ENCODE data around the gene PPP1R37.

Gene PPP1R37

DNA sequence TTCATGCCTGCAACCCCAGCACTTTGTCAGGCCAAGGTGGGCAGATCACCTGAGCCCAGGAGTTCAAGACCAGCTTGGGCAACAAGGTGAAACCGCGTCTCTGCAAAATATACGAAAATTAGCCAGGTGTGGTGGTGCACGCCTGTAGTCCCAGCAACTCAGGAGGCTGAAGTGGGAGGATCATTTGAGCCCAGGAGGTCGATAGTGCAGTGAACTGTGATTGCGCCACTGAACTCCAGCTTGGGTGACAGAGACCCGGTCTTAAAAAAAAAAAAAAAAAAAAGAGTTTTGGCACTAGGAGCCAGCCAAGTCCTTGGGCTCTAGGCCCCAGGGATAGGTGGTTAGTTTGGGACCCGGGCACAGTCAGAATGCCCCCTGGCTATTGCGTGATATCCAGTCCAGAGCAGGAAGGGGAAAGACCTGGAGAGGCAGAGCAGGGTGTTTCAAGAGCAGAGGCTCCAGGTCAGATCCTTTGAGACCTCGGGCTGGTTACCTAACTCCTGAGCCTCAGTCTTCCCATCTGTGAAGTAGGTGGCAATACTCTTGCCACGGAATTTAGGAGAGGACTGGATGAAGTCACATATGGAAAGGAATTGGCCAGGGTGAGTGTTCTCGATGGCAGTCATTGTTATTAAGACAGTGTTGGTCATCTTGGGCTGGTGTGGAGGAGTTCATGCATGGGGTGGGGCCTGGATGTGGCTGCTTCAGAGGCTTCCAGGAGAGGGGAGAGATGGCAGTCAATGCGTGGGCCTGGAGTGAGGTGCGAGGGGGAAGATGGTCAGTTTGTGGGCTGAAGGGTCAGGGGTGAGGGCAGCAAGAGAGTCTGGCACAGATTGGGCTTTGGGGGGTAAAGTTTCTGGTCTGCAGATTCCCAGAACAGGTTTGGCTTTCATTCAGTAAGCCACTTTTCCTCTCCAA is 2.8 kb downstream of the PPP1R37 start:
- H3K27ac Mint-ChIP-seq = peak overlapping the region; percentile 64
- peak overlapping the region; percentile 13 for H3K4me3 Mint-ChIP-seq
- peaks cover 60% of the 10 kb centered on the region for H3K36me3 Mint-ChIP-seq (ENCODE audit: low read depth)

DNA sequence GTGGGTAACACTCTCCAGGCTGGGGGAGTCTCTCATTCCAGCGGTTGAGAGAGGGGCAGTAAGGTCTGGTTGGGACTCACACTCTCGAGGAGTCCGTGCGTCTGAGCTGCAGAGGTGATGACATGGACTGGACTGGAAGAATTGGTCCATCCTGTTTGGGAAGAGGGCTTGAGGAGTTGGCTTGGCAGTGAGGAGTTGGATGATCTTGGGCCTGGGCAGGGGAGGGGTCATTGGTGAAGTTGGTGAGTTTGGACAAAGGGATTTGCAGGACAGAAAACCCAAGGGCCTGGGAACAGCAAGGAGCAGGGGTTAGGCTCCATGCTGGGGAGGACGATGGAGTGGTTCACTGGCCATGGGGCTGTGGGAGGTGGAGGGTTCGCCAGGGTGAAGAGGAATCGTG is 3.7 kb downstream of the PPP1R37 start:
- Mint-ChIP-seq H3K36me3 (ENCODE audit: low read depth) (peaks cover 50% of the 10 kb centered on the region), H3K4me1 (ENCODE audit: low read depth) (peaks cover 68% of the 10 kb centered on the region), H3K27me3 (no peaks in the 10 kb centered on the region), H3K9me3 (no peaks in the 10 kb centered on the region), H3K27ac (peak overlapping the region; percentile 63), H3K4me3 (no peak overlapping the region)
- no peak for DNase-seq

More for the DNA sequence above, 2.8 kb downstream of the PPP1R37 start:
- Mint-ChIP-seq H3K27me3 (no peaks in the 10 kb centered on the region), H3K4me1 (ENCODE audit: low read depth) (peaks cover 75% of the 10 kb centered on the region), H3K9me3 (no peaks in the 10 kb centered on the region)
- no peak for DNase-seq

DNA sequence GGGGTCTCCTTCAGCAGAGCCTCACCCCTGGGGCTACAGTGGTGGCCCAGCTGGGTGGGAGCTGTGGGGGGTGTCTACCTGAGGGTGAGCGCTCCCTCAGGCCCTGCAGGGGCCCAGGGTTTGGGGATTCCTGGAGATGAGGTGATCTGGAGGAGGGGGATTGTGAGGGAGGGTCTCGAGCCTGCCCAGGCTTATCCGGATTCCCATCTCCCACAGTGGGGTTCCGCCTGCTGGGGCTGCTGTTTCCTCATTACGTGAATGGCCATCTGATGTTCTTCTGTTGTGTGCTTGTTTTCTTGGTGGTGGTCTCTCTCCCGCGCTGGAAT is 4.4 kb downstream of the PPP1R37 start:
- Mint-ChIP-seq H3K27ac (peak overlapping the region; percentile 55), H3K27me3 (no peaks in the 10 kb centered on the region), H3K4me1 (ENCODE audit: low read depth) (peaks cover 68% of the 10 kb centered on the region)

DNA sequence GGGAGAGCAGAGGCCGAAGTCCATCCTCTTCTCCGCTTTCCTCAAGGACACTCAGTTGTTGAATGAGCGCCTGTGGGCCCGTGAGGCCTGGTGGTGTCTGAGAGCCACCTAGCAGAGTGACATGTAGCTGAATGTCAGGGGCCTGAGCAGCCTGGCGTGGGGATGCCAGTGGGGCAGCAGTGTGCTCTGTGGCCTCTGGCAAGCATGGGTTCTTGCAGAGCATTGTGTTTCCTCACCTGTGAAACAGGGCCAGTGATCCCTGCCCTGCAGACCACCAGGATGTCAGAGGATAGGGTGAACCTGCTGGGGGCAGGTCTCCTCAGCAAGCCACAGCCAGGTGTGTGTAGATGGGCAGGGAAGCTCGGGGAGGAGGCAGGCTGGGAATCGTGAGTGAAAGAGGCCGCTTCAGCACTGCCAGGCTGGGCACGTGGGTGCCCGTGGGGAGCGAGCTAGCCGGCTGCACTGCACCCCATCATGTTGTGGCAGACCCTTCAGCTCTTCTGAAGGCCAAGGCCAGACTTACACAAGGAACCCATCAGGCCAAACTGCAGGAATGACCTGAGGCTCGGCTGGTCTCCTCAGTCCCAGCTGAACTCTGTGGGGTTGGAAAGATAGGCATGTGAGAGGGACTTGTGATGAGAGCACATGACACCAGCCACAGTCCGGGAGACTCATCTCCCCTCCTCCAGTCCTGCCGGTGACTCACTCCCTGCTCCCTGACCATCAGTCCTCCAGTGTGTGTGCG is 5.0 kb downstream of the PPP1R37 start:
- H3K4me1 Mint-ChIP-seq (ENCODE audit: low read depth) = peaks cover 71% of the 10 kb centered on the region
- H3K36me3 Mint-ChIP-seq (ENCODE audit: low read depth) = peaks cover 40% of the 10 kb centered on the region
- no peak overlapping the region for H3K4me3 Mint-ChIP-seq
- peak overlapping the region; percentile 57 for H3K27ac Mint-ChIP-seq
- no peaks in the 10 kb centered on the region for H3K9me3 Mint-ChIP-seq
- no peaks in the 10 kb centered on the region for H3K27me3 Mint-ChIP-seq
- no peak for DNase-seq

More for the DNA sequence above, 4.4 kb downstream of the PPP1R37 start:
- no peak overlapping the region for H3K4me3 Mint-ChIP-seq
- peaks cover 45% of the 10 kb centered on the region for H3K36me3 Mint-ChIP-seq (ENCODE audit: low read depth)
- no peaks in the 10 kb centered on the region for H3K9me3 Mint-ChIP-seq
- DNase-seq = no peak

DNA sequence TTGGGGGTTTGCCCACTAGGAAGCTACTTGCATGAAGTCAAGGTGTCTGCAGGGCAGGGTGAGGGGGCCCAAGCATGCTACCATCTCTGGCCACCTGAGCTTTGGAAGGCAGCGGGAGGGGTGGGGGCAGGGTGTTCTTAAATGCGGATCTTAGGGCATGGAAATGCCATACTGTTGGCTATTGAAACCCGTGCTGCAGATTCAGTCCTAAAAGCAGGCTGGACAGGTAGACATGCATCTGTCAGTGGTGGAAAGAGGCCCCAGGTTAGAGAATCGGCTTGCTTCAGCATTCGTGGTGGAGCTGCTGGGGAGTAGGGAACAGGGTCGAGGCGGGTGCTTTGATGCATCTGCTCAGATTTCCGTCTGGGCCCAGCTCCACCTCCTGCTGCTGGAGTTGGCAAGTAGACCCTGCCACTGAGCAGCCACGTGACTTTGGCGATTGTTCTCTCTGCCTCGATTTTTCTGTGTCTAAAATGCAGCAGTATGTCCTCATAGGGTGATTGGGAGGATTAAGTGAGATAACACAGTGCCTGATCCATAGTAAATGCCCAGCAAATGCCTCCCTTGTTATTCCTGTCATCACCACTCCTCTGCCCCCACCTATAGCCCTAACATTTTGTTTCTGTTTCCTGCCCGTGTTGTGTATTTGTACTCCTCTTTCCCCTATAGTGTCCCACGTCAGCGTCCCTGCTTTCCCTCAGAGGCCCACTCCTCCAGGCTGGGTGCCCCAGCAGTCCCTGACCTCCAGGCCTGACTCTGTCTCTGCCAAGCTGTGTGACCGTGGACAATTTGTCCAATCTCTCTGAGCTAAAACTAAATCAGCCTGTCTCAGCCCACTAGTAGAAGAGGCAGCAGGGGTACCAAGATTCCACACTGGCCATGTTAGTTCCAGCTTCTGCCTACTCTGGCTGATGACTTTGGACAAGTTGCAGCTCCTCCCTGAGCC is 5.8 kb downstream of the PPP1R37 start:
- H3K27me3 Mint-ChIP-seq = no peaks in the 10 kb centered on the region
- no peaks in the 10 kb centered on the region for H3K9me3 Mint-ChIP-seq
- DNase-seq = no peak
- peaks cover 76% of the 10 kb centered on the region for H3K4me1 Mint-ChIP-seq (ENCODE audit: low read depth)
- no peak overlapping the region for H3K4me3 Mint-ChIP-seq
- H3K36me3 Mint-ChIP-seq (ENCODE audit: low read depth) = peaks cover 33% of the 10 kb centered on the region
- peak overlapping the region; percentile 57 for H3K27ac Mint-ChIP-seq

DNA sequence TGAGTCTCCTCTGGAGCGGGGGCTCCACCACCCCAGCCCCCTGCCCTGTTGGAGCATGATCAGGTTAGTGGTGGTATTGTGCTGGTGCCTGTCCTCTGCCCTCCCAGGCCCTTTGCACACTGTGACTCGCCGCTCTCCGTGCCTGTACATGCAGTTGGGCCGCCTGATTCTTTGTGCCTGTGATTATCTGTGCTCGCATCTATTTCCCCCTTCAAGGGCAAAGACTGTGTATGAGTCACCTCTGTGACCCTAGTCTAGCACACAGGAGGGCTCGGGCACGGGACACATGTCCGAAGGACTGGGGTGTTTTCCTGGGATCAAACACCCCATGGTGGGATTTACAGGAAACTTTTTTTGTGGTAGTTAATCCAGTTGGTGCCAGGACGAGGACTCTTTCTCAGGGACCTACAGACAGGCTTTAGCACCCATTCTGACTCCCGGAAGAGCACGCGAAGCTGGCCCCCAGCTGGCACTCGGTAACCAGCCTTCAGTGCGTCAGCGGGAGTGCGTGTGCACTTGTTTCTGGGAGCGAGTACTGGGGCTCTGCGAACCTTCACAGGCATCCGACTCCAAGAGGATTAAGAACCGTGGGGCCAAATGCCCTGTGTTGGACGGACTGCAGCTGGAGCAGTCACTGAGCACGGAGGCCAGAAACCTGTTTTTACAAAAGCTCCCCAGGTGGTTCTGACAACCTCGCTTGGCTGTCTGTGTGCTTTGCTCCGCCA is 6.7 kb downstream of the PPP1R37 start:
- Mint-ChIP-seq H3K36me3 (ENCODE audit: low read depth) (peaks cover 26% of the 10 kb centered on the region), H3K27ac (no peak overlapping the region), H3K4me1 (ENCODE audit: low read depth) (peaks cover 76% of the 10 kb centered on the region), H3K4me3 (no peak overlapping the region), H3K9me3 (no peaks in the 10 kb centered on the region), H3K27me3 (no peaks in the 10 kb centered on the region)
- no peak for DNase-seq

DNA sequence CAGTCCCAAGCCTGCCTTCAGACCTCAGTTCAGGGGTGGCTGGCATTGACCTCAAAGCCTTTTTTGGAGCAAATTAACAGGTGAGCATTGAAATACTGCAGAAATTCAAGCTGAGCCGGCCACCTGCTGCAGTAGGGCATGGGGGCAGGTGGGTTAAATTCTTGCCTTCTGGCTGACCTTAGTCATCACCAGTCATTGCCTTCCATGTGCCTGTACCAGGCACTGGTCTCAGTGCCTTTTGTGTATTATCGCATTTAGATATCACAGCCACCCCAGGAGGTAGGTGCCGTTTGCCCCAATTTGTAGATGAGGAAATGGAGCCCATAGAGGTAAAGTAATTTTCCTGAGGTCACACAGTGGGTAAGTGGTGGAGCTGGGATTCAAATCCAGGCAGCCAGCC is 7.2 kb downstream of the PPP1R37 start:
- H3K4me3 Mint-ChIP-seq = no peak overlapping the region
- no peak for DNase-seq
- no peaks in the 10 kb centered on the region for H3K27me3 Mint-ChIP-seq
- H3K4me1 Mint-ChIP-seq (ENCODE audit: low read depth) = peaks cover 75% of the 10 kb centered on the region
- H3K9me3 Mint-ChIP-seq = no peaks in the 10 kb centered on the region
- peaks cover 23% of the 10 kb centered on the region for H3K36me3 Mint-ChIP-seq (ENCODE audit: low read depth)
- no peak overlapping the region for H3K27ac Mint-ChIP-seq

DNA sequence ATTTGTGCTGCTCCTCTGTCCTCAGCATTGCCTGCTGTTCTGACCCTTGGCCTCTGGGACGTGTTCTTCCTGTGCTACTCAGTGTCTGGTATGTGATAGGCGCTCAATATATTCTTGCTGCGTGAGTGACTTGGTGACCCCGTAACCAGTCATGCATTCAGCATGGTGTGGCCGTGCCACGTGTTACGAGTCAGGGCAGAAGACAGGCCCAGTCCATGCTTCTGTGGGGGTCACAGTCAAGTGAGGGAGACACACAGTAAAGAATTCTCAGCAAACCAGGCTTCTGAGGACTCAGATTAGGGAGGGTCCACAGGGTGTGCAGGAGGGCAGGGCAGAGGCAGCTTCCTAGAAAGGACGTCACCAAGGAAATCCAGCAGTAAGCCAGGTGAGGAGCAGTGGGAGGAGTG is 7.9 kb downstream of the PPP1R37 start:
- Mint-ChIP-seq H3K36me3 (ENCODE audit: low read depth) (peaks cover 21% of the 10 kb centered on the region), H3K4me3 (no peak overlapping the region), H3K4me1 (ENCODE audit: low read depth) (peaks cover 75% of the 10 kb centered on the region), H3K27ac (peak overlapping the region; percentile 20), H3K9me3 (no peaks in the 10 kb centered on the region), H3K27me3 (no peaks in the 10 kb centered on the region)
- no peak for DNase-seq

DNA sequence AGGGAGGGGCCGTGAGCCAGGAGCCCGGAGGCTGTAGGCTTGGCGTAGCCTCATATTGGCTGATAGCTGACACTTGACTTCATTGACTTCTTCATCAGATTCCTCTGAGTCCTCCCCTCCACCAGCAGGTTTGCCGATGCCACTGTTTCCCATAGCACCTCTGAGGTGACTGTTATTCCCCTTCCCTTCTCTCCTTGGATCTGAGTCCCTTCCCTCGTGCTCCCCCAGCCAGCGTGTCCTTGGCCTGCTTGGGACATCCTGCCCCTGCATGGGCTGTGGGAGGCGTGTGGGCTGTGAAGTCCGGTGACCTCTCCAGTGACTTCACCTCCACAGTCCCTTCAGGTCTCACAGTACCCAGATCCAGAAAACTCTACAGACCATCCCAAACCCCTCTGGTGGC is 8.8 kb downstream of the PPP1R37 start:
- H3K9me3 Mint-ChIP-seq = no peaks in the 10 kb centered on the region
- H3K27ac Mint-ChIP-seq = peak overlapping the region; percentile 44
- H3K4me3 Mint-ChIP-seq = no peak overlapping the region
- H3K4me1 Mint-ChIP-seq (ENCODE audit: low read depth) = peaks cover 67% of the 10 kb centered on the region
- H3K27me3 Mint-ChIP-seq = no peaks in the 10 kb centered on the region
- no peak for DNase-seq
- H3K36me3 Mint-ChIP-seq (ENCODE audit: low read depth) = peaks cover 12% of the 10 kb centered on the region

DNA sequence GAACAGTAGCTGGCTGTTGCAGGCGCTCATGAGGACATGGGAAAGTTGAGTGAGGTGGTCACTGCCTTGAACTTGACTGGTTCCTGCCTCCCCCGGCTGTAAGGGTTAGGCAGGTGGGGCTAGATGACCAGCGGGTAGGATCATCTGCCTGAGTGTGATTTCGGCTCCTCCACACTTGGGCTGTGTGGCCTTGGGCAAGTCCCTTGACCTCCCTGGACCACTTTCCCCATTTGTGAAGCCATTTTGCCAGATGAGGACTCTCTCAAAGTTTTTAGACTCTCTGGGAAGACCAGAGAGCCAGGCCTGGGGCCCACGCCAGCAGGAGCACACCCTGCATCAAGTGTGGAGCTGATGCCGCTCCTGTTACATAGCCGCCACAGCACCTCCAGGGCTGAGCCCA is 9.5 kb downstream of the PPP1R37 start:
- Mint-ChIP-seq H3K27ac (peak overlapping the region; percentile 24), H3K27me3 (no peaks in the 10 kb centered on the region), H3K4me1 (ENCODE audit: low read depth) (peaks cover 62% of the 10 kb centered on the region), H3K4me3 (peak overlapping the region; percentile 38), H3K36me3 (ENCODE audit: low read depth) (peaks cover 8% of the 10 kb centered on the region), H3K9me3 (no peaks in the 10 kb centered on the region)
- DNase-seq = no peak

DNA sequence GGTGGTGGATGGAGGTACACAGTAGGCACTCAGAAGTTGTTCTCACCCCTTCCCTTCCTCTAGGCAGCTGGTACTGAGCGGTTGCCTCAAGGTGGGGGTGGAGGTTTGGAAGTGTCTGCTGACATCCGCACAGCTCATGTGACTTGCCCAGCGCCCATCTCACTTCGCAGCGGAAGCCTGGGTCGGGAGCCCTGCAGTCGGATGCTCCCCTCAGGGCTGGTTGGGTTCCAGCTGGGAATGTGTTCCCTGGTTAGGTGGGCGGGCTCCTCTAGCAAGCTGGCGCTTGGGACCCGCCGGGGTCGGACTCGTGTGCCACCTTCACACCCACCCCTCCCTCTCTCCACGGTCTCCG is 10.2 kb downstream of the PPP1R37 start:
- peaks cover 8% of the 10 kb centered on the region for H3K36me3 Mint-ChIP-seq (ENCODE audit: low read depth)
- DNase-seq = peak; percentile 51
- peak overlapping the region; percentile 38 for H3K4me3 Mint-ChIP-seq
- no peaks in the 10 kb centered on the region for H3K9me3 Mint-ChIP-seq
- peaks cover 60% of the 10 kb centered on the region for H3K4me1 Mint-ChIP-seq (ENCODE audit: low read depth)
- no peaks in the 10 kb centered on the region for H3K27me3 Mint-ChIP-seq
- H3K27ac Mint-ChIP-seq = peak overlapping the region; percentile 15

DNA sequence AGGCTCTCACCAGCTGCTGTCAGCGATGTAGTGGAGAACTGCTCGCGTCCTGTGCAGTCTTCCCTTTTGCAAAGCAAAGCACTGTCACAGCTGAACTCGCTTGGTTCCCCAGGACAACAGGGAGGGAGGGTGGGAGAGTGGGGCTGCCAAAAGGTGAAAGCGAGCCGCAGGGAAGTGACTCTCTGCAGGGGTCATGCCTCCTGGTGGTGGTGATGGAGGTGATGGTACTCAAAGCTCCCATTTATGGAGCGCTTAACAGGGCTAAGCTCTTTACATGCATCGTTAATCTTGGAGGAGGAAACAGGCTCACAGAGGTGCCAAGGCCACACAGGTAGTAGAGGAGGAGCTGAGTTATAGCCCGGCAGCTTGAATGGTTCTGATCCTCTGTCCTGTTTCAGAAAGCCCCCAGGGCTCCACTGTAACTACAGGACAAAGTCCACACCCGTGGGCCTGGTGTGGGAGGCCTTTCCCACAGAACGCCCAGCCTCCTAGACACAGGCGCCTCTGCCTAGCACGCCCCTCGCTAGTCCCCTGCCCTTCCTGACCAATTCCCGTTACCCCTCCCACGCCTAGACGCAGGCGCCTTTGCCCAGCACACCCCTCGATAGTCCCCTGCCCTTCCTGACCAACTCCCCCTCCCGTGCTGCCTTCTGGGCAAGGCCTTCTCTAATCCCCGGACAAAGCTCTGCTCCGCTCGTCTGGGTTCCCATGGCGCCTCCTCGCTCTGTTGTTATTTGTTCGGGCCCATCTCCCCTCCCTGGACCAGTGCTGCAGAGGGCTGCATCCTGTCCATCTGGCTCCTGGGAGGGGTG is 10.7 kb downstream of the PPP1R37 start:
- H3K4me3 Mint-ChIP-seq = peak overlapping the region; percentile 38
- H3K27me3 Mint-ChIP-seq = no peaks in the 10 kb centered on the region
- DNase-seq = no peak
- H3K9me3 Mint-ChIP-seq = no peaks in the 10 kb centered on the region
- peaks cover 54% of the 10 kb centered on the region for H3K4me1 Mint-ChIP-seq (ENCODE audit: low read depth)
- H3K27ac Mint-ChIP-seq = peak overlapping the region; percentile 68
- peaks cover 8% of the 10 kb centered on the region for H3K36me3 Mint-ChIP-seq (ENCODE audit: low read depth)

DNA sequence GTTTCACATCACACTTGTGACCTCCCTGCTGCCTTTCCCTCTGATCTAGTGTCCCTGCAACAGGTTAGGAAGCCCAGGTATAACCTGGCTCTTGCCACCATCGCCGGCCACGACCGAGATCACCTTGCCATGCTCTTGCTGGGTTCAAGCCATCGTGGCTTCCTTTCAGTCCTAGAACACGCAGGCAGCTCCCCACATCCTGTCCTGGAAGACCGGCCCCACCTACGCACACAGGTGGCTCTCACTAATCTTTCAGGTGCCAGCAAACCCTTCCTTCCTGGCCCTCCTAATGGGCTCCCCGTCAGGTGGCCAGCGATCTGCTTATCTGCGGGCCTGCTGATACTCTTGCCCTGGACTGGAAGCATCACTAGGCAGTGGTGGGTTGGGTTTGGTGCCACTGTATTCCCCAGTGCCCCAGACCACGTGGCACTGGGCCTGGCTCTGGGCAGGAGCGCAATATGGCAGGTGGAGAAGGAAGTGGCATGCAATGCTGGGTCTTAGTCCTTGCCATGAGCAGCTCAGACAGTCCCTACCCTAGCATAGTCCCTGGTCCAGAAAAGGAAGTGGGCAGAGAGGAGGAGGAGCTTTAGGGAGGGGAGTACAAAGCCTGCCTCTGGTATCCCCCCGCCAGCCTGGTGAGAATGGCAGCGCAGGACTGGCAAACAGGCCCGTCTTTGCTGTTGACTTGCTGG is 11.8 kb downstream of the PPP1R37 start:
- Mint-ChIP-seq H3K27ac (peak overlapping the region; percentile 27), H3K9me3 (no peaks in the 10 kb centered on the region), H3K27me3 (no peaks in the 10 kb centered on the region), H3K4me3 (no peak overlapping the region), H3K4me1 (ENCODE audit: low read depth) (peaks cover 50% of the 10 kb centered on the region), H3K36me3 (ENCODE audit: low read depth) (peaks cover 5% of the 10 kb centered on the region)
- DNase-seq = no peak

Data from activated T-cell treated with anti-CD3 and anti-CD28 coated beads, Interleukin-2, amount 50 U/mL, for 24 hours (primary cell).